ENCODE data around the gene ZNF865. TPM values are rescaled to one million over a fixed set of nuclear protein-coding genes. Genes with fewer than 3 reads are reported as not detected.

ZNF865 gene
- total and polyA plus RNA-seq, 9 donors = 0.42 to 20.9 (median 16.5) TPM

GRCh38 chr19:55603115-55603514 is 2.3 kb upstream of the ZNF865 start:
- intact Hi-C loops (cut with DNase I) = no loop called here
- 88 to 93% (median 92%) methylated on average over 21 of the region's 21 CpGs for WGBS, 3 donors
- TF ChIP-seq EP300 (IDR thresholded peaks at IDR 0.05) (no peak), POLR2A (IDR thresholded peaks at IDR 0.05) (no peak), CTCF (IDR thresholded peaks at IDR 0.05) (no peak)
- no peaks in the 10 kb centered on the region for H3K36me3 ChIP-seq
- no peak overlapping the region for H3K4me3 ChIP-seq
- peaks cover 6% of the 10 kb centered on the region for H3K4me1 ChIP-seq (ENCODE audit: insufficient read depth)
- peak in 3 of 5 donors; percentile 50 to 56 (median 55) for DNase-seq
- H3K9me3 ChIP-seq = no peaks in the 10 kb centered on the region
- no peak overlapping the region for H3K27ac ChIP-seq
- H3K27me3 ChIP-seq = no peaks in the 10 kb centered on the region

DNA sequence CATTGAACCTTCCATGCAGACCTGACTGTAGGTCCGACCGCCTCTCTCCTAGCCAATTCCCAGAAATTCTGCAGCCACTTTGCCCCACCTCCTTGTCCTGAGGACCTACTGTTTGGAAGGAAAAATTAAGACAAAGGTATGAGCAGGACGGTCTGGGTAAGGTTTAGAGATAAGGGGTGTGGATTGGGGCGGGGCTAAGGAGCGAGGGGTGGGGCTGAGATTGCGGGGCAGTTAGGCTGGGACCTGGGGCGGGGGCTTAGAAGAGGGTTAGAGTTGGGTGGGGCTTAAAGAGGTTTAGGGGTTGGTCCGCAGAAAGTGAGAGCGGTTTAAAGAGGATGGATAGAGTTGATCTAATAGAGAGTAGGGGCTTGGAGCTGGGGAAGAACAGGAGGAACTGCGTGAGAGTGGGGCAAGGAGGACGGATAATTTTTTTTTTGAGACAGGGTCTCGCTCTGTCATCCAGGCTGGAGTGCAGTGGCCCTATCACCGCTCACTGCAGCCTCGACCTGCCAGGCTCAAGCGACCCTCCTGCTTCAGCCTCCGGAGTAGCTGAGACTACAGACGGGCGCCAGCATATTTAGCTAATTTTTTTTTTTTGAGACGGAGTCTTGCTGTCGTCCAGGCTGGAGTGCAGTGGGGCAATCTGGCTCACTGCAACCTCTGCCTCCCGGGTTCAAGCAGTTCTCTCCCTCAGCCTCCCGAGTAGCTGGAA is 1.7 kb upstream of the ZNF865 start:
- Histone ChIP-seq H3K9me3 (no peaks in the 10 kb centered on the region), H3K27ac (peak overlapping the region in 1 of 2 donors; percentile 91), H3K4me1 (ENCODE audit: insufficient read depth) (peaks cover 6% of the 10 kb centered on the region), H3K27me3 (no peaks in the 10 kb centered on the region), H3K4me3 (no peak overlapping the region), H3K36me3 (no peaks in the 10 kb centered on the region)
- DNase-seq = peak in 1 of 5 donors; percentile 38
- TF ChIP-seq CTCF (IDR thresholded peaks at IDR 0.05) = no peak
- intact Hi-C loops (cut with DNase I) = no loop called here
- 69 to 83% (median 70%) methylated on average over 22 of the region's 22 CpGs for WGBS, 3 donors

DNA sequence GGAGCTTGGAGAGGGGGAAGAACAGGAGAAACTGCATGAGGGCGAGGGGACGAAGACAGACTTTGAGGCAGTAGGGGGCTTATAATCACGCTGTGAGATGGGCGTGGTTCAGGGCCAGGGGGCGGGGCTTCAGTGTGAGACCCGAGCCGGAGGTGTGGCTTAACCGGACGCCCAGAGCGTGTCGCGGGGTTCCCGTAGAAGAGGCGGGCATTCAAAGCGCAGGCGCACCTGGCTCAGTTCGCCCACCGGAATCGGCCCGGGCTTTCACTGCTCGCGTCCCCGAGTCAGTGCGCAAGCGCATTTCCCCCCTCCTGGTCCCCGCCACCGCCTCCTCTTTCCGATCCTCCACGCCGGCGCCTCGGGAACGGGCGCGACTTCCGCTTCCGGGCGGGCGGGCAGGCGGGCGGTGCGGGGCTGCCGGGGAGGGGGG is 225 bp upstream of the ZNF865 start:
- Histone ChIP-seq H3K27ac (peak overlapping the region; percentile 89 to 91), H3K27me3 (no peaks in the 10 kb centered on the region), H3K36me3 (no peaks in the 10 kb centered on the region), H3K4me3 (peak overlapping the region; percentile 73), H3K4me1 (ENCODE audit: insufficient read depth) (peaks cover 6% of the 10 kb centered on the region), H3K9me3 (no peaks in the 10 kb centered on the region)
- 0 to 1% (median 1%) methylated on average over 29 to 43 of the region's 43 CpGs for WGBS, 3 donors
- intact Hi-C loops (cut with DNase I) = loop anchor here in 3 of 4 donors (5.0 kb wide), 1 partner anchor 88 kb away; no protein-coding TSS in a partner anchor
- TF ChIP-seq CTCF (IDR thresholded peaks at IDR 0.05) (no peak), POLR2A (IDR thresholded peaks at IDR 0.05) (no peak), EP300 (IDR thresholded peaks at IDR 0.05) (no peak)
- DNase-seq = peak; percentile 98 to 99 (median 99)

DNA sequence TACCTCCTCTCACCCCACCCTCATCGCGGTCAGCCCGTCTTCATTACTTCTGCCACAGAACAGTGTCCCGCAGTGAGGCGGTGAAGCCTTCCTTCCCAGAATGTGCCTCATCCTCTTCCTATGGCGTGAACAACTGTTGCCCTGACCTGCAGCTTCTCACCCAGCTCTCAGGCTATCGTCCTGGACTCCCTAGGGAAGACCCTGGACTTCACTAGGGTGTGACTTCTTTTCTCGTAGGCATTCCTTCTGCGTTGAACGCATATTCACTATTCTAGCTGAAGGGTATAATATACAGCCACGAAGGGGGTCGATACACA is 982 bp downstream of the ZNF865 start:
- peak overlapping the region in 1 of 2 donors; percentile 91 for H3K27ac ChIP-seq
- no peaks in the 10 kb centered on the region for H3K36me3 ChIP-seq
- H3K9me3 ChIP-seq = no peaks in the 10 kb centered on the region
- no peak for TF ChIP-seq EP300 (IDR thresholded peaks at IDR 0.05)
- no peak for TF ChIP-seq POLR2A (IDR thresholded peaks at IDR 0.05)
- TF ChIP-seq CTCF (IDR thresholded peaks at IDR 0.05) = no peak
- H3K4me1 ChIP-seq (ENCODE audit: insufficient read depth) = peaks cover 6% of the 10 kb centered on the region
- WGBS, 3 donors = 17 to 23% (median 19%) methylated on average over 12 of the region's 12 CpGs
- no peak for DNase-seq
- H3K4me3 ChIP-seq = peak overlapping the region; percentile 73
- intact Hi-C loops (cut with DNase I) = loop anchor here (2.0 to 5.0 kb wide), 2 partner anchors 89 to 90 kb away; no protein-coding TSS in a partner anchor
- H3K27me3 ChIP-seq = no peaks in the 10 kb centered on the region

Measured in ovary (tissue), 9 donors.